Measurements from ENCODE around the gene CDCP2.

GRCh38 chr1:54132495-54132894 lies 20.3 kb downstream of the CDCP2 start:
- no peak for TF ChIP-seq CTCF (IDR thresholded peaks at IDR 0.05)
- no peak for TF ChIP-seq POLR2A (IDR thresholded peaks at IDR 0.05)

Measured in esophagus squamous epithelium (tissue), 4 donors.